GM21786 (cell line): ENCODE results near the gene FTO.

Source experiments
- ATAC-seq: cut with Tn5 transposase; IDR thresholded peaks from one replicate; pipeline ENCODE4 v1.9.1; 2021; ENCODE audit not compliant: unreplicated experiment

FTO gene

GRCh38 chr16:54070789-54071343, 366.9 kb downstream of the FTO start:
- peak; percentile 65 for ATAC-seq

GRCh38 chr16:54071514-54071913, 367.6 kb downstream of the FTO start:
- no peak for ATAC-seq

- no peak for ATAC-seq
Observed at GRCh38 chr16:54072237-54072636, 368.3 kb downstream of the FTO start.

- no peak for ATAC-seq
Observed at GRCh38 chr16:54073356-54073755, 369.4 kb downstream of the FTO start.

GRCh38 chr16:54075446-54075845, 371.5 kb downstream of the FTO start:
- no peak for ATAC-seq

- no peak for ATAC-seq
Observed at GRCh38 chr16:54076006-54076504, 372.1 kb downstream of the FTO start.

- ATAC-seq: no peak
Observed at GRCh38 chr16:54077050-54077821, 373.3 kb downstream of the FTO start.

GRCh38 chr16:54080524-54081008, 376.6 kb downstream of the FTO start:
- ATAC-seq: no peak

- ATAC-seq: no peak
Observed at GRCh38 chr16:54086791-54087190, 382.8 kb downstream of the FTO start.

- ATAC-seq: no peak
Observed at GRCh38 chr16:54090602-54091001, 386.6 kb downstream of the FTO start.

GRCh38 chr16:54093281-54093680, 389.3 kb downstream of the FTO start:
- no peak for ATAC-seq

- ATAC-seq: no peak
Observed at GRCh38 chr16:54094641-54095040, 390.7 kb downstream of the FTO start.

- no peak for ATAC-seq
Observed at GRCh38 chr16:54096607-54097006, 392.7 kb downstream of the FTO start.

GRCh38 chr16:54097774-54098173, 393.8 kb downstream of the FTO start:
- no peak for ATAC-seq

- ATAC-seq: no peak
Observed at GRCh38 chr16:54098247-54098646, 394.3 kb downstream of the FTO start.

- no peak for ATAC-seq
Observed at GRCh38 chr16:54099627-54100026, 395.7 kb downstream of the FTO start.

GRCh38 chr16:54102888-54103866, 399.2 kb downstream of the FTO start:
- no peak for ATAC-seq

- no peak for ATAC-seq
Observed at GRCh38 chr16:54106057-54106456, 402.1 kb downstream of the FTO start.

- ATAC-seq: no peak
Observed at GRCh38 chr16:54107583-54108202, 403.7 kb downstream of the FTO start.

GRCh38 chr16:54110016-54110981, 406.3 kb downstream of the FTO start:
- no peak for ATAC-seq
